Thoracic aorta (tissue), 2 donors: ENCODE measurements around the gene PRPF38B. TPM values are rescaled to one million over a fixed set of nuclear protein-coding genes. Genes with fewer than 3 reads are reported as not detected.

Experiments
- ATAC-seq: fragments of 150-250 bp; one replicate; pipeline ENCODE4 v1.8.0; 2017; ENCODE audit warnings: low read depth; ENCODE audit not compliant: insufficient number of reproducible peaks, low FRiP score
- DNase-seq: peaks from one replicate; pipeline ENCODE4 v3.0.0-alpha.2; 2020; ENCODE audit warnings: low spot score
- H3K27ac ChIP-seq, 2 donors: fragments of 200-600 bp; sonication (generic); 1 replicate in 1 of 2; 2 replicates in 1 of 2; pipeline ENCODE4 v1.5.1; 2016; ENCODE audit warnings: mild to moderate bottlenecking in 2 of 2, moderate library complexity in 2 of 2
- H3K27me3 ChIP-seq: fragments of 200-600 bp; sonication (generic); replicated peaks from 2 replicates; pipeline ENCODE4 v1.6.0; 2016; ENCODE audit warnings: mild to moderate bottlenecking; ENCODE audit not compliant: insufficient read depth
- H3K36me3 ChIP-seq: fragments of 200-600 bp; sonication (generic); one replicate; pipeline ENCODE4 v1.5.1; 2016
- H3K4me1 ChIP-seq, 2 donors: fragments of 200-600 bp; sonication (generic); 1 replicate in 1 of 2; 2 replicates in 1 of 2; pipeline versions ENCODE4 v1.5.1 to v1.6.0; 2016; ENCODE audit warnings: low read depth in 2 of 2, mild to moderate bottlenecking in 1 of 2; ENCODE audit not compliant: control insufficient read depth in 1 of 2
- H3K4me3 ChIP-seq: fragments of 200-600 bp; sonication (generic); 2 replicates; pipeline ENCODE4 v1.5.1; 2016; ENCODE audit warnings: mild to moderate bottlenecking
- H3K9me3 ChIP-seq: fragments of 200-600 bp; sonication (generic); 2 replicates; pipeline ENCODE4 v1.5.1; 2016
- total RNA-seq, 2 donors: library from RNA; depleted of rRNA; stranded (reverse); fragments of >200 nt; gene quantifications; one replicate each; pipeline versions ENCODE4 v1.1.0 to v1.2.3, GENCODE V29; 2016
- TF ChIP-seq, protein P1 (sequence below): fragments of 200-600 bp; sonication (generic); IDR thresholded peaks from one replicate; pipeline ENCODE4 v1.5.1; 2019; ENCODE audit warnings: antibody characterized with exemption

PRPF38B gene
- total RNA-seq, 2 donors from 2014 or later = 21.7 to 57.3 TPM

DNA sequence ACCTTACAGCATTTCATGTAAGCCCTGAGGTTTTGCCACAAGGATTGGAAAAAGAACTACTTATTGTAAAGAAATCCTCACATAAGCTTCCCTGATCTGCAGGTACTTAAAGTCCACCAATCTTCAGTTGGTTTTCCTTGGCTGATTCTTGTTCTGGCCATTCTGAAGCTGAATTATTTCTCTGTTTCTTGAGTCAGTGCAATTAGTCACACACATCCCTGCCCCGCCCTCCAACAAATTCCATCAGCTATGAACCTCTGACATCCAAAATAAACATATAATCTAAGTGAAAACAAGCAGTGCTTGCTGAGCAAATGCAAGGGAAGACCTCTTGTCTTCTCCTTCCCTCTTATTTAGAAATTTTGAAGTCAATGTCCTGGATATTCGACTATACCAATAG lies 12.4 kb downstream of the PRPF38B start:
- ATAC-seq = no peak
- Histone ChIP-seq H3K27ac (peak overlapping the region in 1 of 2 donors; percentile 2), H3K27me3 (no peaks in the 10 kb centered on the region), H3K9me3 (no peaks in the 10 kb centered on the region), H3K4me3 (peak overlapping the region; percentile 16), H3K36me3 (peaks cover 5% of the 10 kb centered on the region), H3K4me1 (peaks cover 0 to 17% of the 10 kb centered on the region in 2 donors)
- DNase-seq = no peak
- TF ChIP-seq, protein P1, sequence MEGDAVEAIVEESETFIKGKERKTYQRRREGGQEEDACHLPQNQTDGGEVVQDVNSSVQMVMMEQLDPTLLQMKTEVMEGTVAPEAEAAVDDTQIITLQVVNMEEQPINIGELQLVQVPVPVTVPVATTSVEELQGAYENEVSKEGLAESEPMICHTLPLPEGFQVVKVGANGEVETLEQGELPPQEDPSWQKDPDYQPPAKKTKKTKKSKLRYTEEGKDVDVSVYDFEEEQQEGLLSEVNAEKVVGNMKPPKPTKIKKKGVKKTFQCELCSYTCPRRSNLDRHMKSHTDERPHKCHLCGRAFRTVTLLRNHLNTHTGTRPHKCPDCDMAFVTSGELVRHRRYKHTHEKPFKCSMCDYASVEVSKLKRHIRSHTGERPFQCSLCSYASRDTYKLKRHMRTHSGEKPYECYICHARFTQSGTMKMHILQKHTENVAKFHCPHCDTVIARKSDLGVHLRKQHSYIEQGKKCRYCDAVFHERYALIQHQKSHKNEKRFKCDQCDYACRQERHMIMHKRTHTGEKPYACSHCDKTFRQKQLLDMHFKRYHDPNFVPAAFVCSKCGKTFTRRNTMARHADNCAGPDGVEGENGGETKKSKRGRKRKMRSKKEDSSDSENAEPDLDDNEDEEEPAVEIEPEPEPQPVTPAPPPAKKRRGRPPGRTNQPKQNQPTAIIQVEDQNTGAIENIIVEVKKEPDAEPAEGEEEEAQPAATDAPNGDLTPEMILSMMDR = no peak

- Histone ChIP-seq H3K4me1 (peaks cover 0 to 17% of the 10 kb centered on the region in 2 donors), H3K4me3 (no peak overlapping the region), H3K27me3 (no peaks in the 10 kb centered on the region), H3K9me3 (no peaks in the 10 kb centered on the region), H3K27ac (no peak overlapping the region), H3K36me3 (no peaks in the 10 kb centered on the region)
- DNase-seq = no peak
- ATAC-seq = no peak
- TF ChIP-seq, protein P1 = no peak
Measured at GRCh38 chr1:108706643-108707042, 14.5 kb downstream of the PRPF38B start.

DNA sequence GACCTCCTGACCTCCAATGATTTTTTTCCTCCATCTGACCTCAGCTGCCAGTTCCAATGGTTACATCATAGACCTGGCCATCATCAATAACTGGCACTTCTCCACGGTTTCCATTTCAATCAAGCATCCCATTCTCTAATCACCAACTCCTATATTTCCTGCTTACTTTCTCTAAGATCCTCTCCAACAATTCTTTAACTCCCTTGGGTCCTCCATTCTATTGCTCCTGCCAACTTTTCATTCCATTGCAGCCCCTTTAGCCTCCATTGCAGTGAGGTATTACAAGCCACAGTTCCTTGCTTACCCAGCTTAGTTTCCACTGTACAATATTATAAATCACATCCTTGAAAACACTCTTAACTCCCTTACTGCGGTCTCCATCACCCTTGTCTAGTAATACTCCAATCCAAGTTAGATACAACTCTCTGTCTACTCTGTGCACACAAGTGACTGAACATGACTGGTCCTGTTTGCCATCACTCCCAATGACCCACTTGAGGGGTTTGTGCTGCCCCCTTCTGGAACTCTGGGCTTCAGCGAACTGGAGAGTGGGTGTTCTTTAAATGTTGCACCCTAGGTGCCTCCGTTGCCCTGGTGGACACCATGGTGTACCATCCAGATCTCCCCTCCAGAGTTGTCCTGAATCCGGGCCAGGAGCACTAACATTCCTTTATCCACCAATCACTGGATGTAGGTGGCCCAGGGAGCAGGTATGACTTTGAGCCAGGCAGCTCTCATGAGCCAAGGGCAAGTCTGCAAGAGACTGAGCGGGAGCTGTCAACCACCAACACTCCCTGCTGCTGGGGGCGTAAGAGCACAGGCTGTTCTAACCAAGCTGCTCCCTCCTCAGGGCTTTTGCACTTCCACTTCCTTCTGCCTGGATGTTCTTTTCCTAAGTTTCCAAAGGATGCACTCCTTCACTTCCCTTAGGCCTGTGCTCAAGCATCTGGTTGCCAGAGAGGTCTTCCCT lies 16.9 kb downstream of the PRPF38B start:
- H3K27me3 ChIP-seq = no peaks in the 10 kb centered on the region
- ATAC-seq (no peak), DNase-seq (no peak)
- H3K4me3 ChIP-seq = no peak overlapping the region
- H3K27ac ChIP-seq = no peak overlapping the region
- H3K36me3 ChIP-seq = no peaks in the 10 kb centered on the region
- TF ChIP-seq, protein P1 = no peak
- H3K9me3 ChIP-seq = no peaks in the 10 kb centered on the region
- H3K4me1 ChIP-seq = peaks cover 0 to 14% of the 10 kb centered on the region in 2 donors

GRCh38 chr1:108712606-108713150 lies 20.6 kb downstream of the PRPF38B start, which contains the start of gene FNDC7:
TSS of gene FNDC7 (plus strand) at chr1:108712908. CDS start at chr1:108712934, 26 bp downstream.
- no peaks in the 10 kb centered on the region for H3K36me3 ChIP-seq
- H3K9me3 ChIP-seq = no peaks in the 10 kb centered on the region
- H3K4me1 ChIP-seq = peaks cover 0 to 18% of the 10 kb centered on the region in 2 donors
- H3K27me3 ChIP-seq = no peaks in the 10 kb centered on the region
- H3K4me3 ChIP-seq = no peak within 1 kb of the TSS
- no peak within 1 kb of the TSS for H3K27ac ChIP-seq
- TF ChIP-seq, protein P1 = no peak
- ATAC-seq (no peak), DNase-seq (no peak)

DNA sequence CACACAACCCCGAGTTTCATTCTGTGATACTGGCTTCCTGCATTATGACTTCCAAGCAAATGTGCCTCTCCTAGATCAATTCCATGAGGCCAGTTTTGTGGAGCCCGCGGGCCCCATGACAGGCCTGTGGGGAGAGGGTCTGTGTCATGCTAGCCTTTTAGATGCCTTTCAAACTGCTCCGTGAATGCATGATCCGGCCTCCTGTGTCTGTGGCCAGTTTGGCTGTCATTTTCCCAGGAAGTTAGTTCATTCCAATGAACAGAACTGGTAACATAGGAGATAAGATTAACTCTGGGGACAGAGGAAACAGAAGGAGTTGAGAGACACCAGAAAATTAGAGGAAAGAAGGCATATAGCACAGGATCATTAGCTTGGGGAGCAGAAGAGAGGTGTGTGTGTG lies 23.8 kb downstream of the PRPF38B start:
- peak overlapping the region in 1 of 2 donors; percentile 49 for H3K27ac ChIP-seq

More for the DNA sequence above, 23.8 kb downstream of the PRPF38B start:
- Histone ChIP-seq H3K9me3 (no peaks in the 10 kb centered on the region), H3K4me3 (peak overlapping the region; percentile 15), H3K36me3 (no peaks in the 10 kb centered on the region), H3K4me1 (peaks cover 0 to 36% of the 10 kb centered on the region in 2 donors), H3K27me3 (no peaks in the 10 kb centered on the region)
- TF ChIP-seq, protein P1 = no peak
- DNase-seq (no peak), ATAC-seq (no peak)
